Measurements from ENCODE around the gene CRB3. TPM values are rescaled to one million over a fixed set of nuclear protein-coding genes. Genes with fewer than 3 reads are reported as not detected.

The CRB3 gene
- total and polyA plus RNA-seq, 4 donors = 19.2 to 38.7 (median 28.9) TPM

DNA sequence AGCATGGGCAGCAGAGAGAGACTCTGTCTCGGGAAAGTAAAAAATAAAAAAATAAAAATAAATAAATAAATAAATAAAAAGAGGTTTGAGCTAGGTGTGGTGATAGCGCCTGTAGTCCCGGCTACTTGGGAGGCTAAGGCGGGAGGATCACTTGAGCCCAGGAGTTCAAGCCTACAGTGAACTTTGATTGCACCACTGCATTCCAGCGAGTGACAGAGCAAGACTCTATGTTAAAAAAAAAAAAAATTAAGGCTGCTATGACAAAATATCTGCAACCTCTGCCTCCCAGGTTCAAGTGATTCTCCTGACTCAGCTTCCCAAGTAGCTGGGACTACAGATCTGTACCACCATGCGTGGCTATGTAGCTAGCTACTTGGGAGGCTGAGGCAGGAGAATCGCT is 20.8 kb downstream of the CRB3 start:
- no peaks in the 10 kb centered on the region for H3K36me3 ChIP-seq (ENCODE audit: control insufficient read depth in 4 of 4, insufficient read depth in 3 of 4, low read depth in 1 of 4, low read length in 3 of 4)
- H3K9ac ChIP-seq (ENCODE audit: low read depth in 1 of 2, low read length in 2 of 2) = no peak overlapping the region
- H3K4me1 ChIP-seq (ENCODE audit: control insufficient read depth in 4 of 4, insufficient read depth in 4 of 4, low read length in 3 of 4) = peaks cover 0 to 3% (median 0%) of the 10 kb centered on the region in 4 donors
- no peak overlapping the region for H3K27ac ChIP-seq (ENCODE audit: low read depth in 1 of 2, low read length in 2 of 2)
- no peaks in the 10 kb centered on the region for H3K27me3 ChIP-seq (ENCODE audit: control insufficient read depth in 4 of 4, insufficient read depth in 4 of 4, low read length in 3 of 4)
- 91% methylated on average over 7 of the region's 7 CpGs for WGBS
- TF ChIP-seq YY1 (IDR thresholded peaks at IDR 0.05) = no peak
- no peak for TF ChIP-seq FOXA2 (IDR thresholded peaks at IDR 0.05)
- TF ChIP-seq SP1 (IDR thresholded peaks at IDR 0.05) = no peak
- no peak for TF ChIP-seq GABPA (IDR thresholded peaks at IDR 0.05 in 1 of 2, conservative IDR thresholded peaks at IDR 0.05 in 1 of 2)
- no peak for TF ChIP-seq JUND (IDR thresholded peaks at IDR 0.05)
- no peak for TF ChIP-seq FOXA1 (IDR thresholded peaks at IDR 0.05)
- TF ChIP-seq RAD21 (IDR thresholded peaks at IDR 0.05) = no peak
- TF ChIP-seq, protein P1, sequence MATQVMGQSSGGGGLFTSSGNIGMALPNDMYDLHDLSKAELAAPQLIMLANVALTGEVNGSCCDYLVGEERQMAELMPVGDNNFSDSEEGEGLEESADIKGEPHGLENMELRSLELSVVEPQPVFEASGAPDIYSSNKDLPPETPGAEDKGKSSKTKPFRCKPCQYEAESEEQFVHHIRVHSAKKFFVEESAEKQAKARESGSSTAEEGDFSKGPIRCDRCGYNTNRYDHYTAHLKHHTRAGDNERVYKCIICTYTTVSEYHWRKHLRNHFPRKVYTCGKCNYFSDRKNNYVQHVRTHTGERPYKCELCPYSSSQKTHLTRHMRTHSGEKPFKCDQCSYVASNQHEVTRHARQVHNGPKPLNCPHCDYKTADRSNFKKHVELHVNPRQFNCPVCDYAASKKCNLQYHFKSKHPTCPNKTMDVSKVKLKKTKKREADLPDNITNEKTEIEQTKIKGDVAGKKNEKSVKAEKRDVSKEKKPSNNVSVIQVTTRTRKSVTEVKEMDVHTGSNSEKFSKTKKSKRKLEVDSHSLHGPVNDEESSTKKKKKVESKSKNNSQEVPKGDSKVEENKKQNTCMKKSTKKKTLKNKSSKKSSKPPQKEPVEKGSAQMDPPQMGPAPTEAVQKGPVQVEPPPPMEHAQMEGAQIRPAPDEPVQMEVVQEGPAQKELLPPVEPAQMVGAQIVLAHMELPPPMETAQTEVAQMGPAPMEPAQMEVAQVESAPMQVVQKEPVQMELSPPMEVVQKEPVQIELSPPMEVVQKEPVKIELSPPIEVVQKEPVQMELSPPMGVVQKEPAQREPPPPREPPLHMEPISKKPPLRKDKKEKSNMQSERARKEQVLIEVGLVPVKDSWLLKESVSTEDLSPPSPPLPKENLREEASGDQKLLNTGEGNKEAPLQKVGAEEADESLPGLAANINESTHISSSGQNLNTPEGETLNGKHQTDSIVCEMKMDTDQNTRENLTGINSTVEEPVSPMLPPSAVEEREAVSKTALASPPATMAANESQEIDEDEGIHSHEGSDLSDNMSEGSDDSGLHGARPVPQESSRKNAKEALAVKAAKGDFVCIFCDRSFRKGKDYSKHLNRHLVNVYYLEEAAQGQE (IDR thresholded peaks at IDR 0.05) = no peak
- TF ChIP-seq, protein P2, sequence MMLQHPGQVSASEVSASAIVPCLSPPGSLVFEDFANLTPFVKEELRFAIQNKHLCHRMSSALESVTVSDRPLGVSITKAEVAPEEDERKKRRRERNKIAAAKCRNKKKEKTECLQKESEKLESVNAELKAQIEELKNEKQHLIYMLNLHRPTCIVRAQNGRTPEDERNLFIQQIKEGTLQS (IDR thresholded peaks at IDR 0.05) = no peak
- no peak for TF ChIP-seq TAF1 (conservative IDR thresholded peaks at IDR 0.05)
- TF ChIP-seq, protein P3, sequence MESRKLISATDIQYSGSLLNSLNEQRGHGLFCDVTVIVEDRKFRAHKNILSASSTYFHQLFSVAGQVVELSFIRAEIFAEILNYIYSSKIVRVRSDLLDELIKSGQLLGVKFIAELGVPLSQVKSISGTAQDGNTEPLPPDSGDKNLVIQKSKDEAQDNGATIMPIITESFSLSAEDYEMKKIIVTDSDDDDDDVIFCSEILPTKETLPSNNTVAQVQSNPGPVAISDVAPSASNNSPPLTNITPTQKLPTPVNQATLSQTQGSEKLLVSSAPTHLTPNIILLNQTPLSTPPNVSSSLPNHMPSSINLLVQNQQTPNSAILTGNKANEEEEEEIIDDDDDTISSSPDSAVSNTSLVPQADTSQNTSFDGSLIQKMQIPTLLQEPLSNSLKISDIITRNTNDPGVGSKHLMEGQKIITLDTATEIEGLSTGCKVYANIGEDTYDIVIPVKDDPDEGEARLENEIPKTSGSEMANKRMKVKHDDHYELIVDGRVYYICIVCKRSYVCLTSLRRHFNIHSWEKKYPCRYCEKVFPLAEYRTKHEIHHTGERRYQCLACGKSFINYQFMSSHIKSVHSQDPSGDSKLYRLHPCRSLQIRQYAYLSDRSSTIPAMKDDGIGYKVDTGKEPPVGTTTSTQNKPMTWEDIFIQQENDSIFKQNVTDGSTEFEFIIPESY (IDR thresholded peaks at IDR 0.05) = no peak
- no peak for TF ChIP-seq HNF4A (conservative IDR thresholded peaks at IDR 0.05)
- no peak for DNase-seq (ENCODE audit: low spot score)
- H3K9me3 ChIP-seq (ENCODE audit: control insufficient read depth in 4 of 4, low read length in 3 of 4) = no peaks in the 10 kb centered on the region
- no peak overlapping the region for H3K4me3 ChIP-seq (ENCODE audit: low read depth in 1 of 3, low read length in 3 of 3)

DNA sequence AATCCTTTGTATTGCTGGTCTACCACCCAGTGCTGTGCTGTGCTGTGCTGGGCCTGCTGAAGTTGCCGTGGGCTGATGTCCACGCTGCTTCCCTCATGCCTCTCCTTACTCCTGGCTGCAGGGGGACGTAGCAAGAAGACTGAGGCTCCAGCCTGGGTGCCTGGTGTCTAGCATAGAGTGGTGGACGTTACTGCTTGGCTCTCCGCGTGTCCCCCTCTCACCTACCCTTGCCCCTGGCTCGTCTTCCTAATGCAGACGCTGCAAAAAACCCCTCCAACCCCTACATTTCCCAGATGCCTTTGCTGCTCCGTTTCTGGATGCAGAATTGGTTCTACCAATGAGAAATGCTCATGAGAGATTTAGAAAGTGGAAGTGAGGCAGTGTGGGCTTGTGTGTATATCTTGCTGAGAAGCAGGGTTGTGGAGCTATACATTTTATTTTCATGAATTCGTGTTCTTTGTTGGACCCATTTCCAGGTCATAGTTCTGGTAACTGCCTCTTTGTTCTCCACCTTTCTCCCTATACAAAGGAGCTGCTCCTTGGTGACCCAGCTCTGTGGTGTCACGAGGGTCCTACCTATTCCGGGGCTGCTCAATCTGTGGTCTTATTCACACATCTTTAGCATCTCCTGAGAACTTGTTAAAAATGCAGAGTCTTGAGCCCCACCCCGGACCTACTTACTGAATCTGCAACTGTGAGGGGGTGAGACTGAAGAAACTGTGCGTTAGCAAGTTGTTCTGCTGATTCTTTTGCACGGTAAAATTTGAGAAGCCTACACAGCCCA is 25.4 kb downstream of the CRB3 start:
- no peak overlapping the region for H3K27ac ChIP-seq (ENCODE audit: low read depth in 1 of 2, low read length in 2 of 2)
- H3K36me3 ChIP-seq (ENCODE audit: control insufficient read depth in 4 of 4, insufficient read depth in 3 of 4, low read depth in 1 of 4, low read length in 3 of 4) = no peaks in the 10 kb centered on the region
- no peak overlapping the region for H3K9ac ChIP-seq (ENCODE audit: low read depth in 1 of 2, low read length in 2 of 2)
- no peaks in the 10 kb centered on the region for H3K27me3 ChIP-seq (ENCODE audit: control insufficient read depth in 4 of 4, insufficient read depth in 4 of 4, low read length in 3 of 4)
- DNase-seq (ENCODE audit: low spot score) = no peak
- peaks cover 0 to 11% (median 6%) of the 10 kb centered on the region in 4 donors for H3K9me3 ChIP-seq (ENCODE audit: control insufficient read depth in 4 of 4, low read length in 3 of 4)
- 48% methylated on average over 15 of the region's 15 CpGs for WGBS
- TF ChIP-seq JUND (IDR thresholded peaks at IDR 0.05) (no peak), RAD21 (IDR thresholded peaks at IDR 0.05) (no peak), RXRA (IDR thresholded peaks at IDR 0.05) (no peak), GABPA (IDR thresholded peaks at IDR 0.05 in 1 of 2, conservative IDR thresholded peaks at IDR 0.05 in 1 of 2) (no peak), SP1 (IDR thresholded peaks at IDR 0.05) (no peak), FOXA1 (IDR thresholded peaks at IDR 0.05) (no peak)
- TF ChIP-seq, protein P4, sequence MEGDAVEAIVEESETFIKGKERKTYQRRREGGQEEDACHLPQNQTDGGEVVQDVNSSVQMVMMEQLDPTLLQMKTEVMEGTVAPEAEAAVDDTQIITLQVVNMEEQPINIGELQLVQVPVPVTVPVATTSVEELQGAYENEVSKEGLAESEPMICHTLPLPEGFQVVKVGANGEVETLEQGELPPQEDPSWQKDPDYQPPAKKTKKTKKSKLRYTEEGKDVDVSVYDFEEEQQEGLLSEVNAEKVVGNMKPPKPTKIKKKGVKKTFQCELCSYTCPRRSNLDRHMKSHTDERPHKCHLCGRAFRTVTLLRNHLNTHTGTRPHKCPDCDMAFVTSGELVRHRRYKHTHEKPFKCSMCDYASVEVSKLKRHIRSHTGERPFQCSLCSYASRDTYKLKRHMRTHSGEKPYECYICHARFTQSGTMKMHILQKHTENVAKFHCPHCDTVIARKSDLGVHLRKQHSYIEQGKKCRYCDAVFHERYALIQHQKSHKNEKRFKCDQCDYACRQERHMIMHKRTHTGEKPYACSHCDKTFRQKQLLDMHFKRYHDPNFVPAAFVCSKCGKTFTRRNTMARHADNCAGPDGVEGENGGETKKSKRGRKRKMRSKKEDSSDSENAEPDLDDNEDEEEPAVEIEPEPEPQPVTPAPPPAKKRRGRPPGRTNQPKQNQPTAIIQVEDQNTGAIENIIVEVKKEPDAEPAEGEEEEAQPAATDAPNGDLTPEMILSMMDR (IDR thresholded peaks at IDR 0.05; ENCODE audit: low read depth, low read length, missing input control) = no peak
- TF ChIP-seq, protein P2 (IDR thresholded peaks at IDR 0.05) = no peak
- TF ChIP-seq, protein P5, sequence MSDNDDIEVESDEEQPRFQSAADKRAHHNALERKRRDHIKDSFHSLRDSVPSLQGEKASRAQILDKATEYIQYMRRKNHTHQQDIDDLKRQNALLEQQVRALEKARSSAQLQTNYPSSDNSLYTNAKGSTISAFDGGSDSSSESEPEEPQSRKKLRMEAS (IDR thresholded peaks at IDR 0.05) = no peak
- no peaks in the 10 kb centered on the region for H3K4me1 ChIP-seq (ENCODE audit: control insufficient read depth in 4 of 4, insufficient read depth in 4 of 4, low read length in 3 of 4)
- H3K4me3 ChIP-seq (ENCODE audit: low read depth in 1 of 3, low read length in 3 of 3) = no peak overlapping the region

Data from liver (tissue), 9 donors.